Natural killer cell treated with Interleukin-12 subunit alpha and Interleukin-12 subunit beta and Interleukin-15 and Interleukin-18, amount 100 ng/mL, for 72 hours (primary cell): Measurements from ENCODE around the gene SMIM23. TPM values are rescaled to one million over a fixed set of nuclear protein-coding genes. Genes with fewer than 3 reads are reported as not detected.

Experiments
- ATAC-seq, 2 donors: fragments of 150-1000 bp; cut with Tn5 transposase in 1 of 2; sonication (Bioruptor Pico), chemical (Tn5 transposase) in 1 of 2; 2 replicates each; pipeline ENCODE4 v1.10.0; 2021
- DNase-seq: peaks from one replicate; pipeline ENCODE4 v3.0.0; 2022; ENCODE audit warnings: low spot score
- H3K27ac Mint-ChIP-seq, 2 donors: 1 replicate in 1 of 2; 2 replicates in 1 of 2; pipeline ENCODE4 v1.8.0; 2022; ENCODE audit warnings: mixed read lengths in 2 of 2, mild to moderate bottlenecking in 1 of 2, moderate library complexity in 1 of 2
- H3K27me3 Mint-ChIP-seq, 2 donors: 1 replicate in 1 of 2; 2 replicates in 1 of 2; pipeline ENCODE4 v1.8.0; 2022; ENCODE audit warnings: mixed read lengths in 2 of 2
- H3K36me3 Mint-ChIP-seq: one replicate; pipeline ENCODE4 v1.8.0; 2022; ENCODE audit warnings: mixed read lengths
- H3K4me1 Mint-ChIP-seq, 2 donors: 1 replicate in 1 of 2; 2 replicates in 1 of 2; pipeline ENCODE4 v1.8.0; 2022; ENCODE audit warnings: low read depth in 2 of 2, mixed read lengths in 2 of 2, mild to moderate bottlenecking in 1 of 2
- H3K4me3 Mint-ChIP-seq: one replicate; pipeline ENCODE4 v1.8.0; 2022; ENCODE audit warnings: mixed read lengths
- H3K9me3 Mint-ChIP-seq: 2 replicates; pipeline ENCODE4 v1.8.0; 2022; ENCODE audit warnings: mixed read lengths
- total RNA-seq, 2 donors: library from RNA; stranded (reverse); gene quantifications; one replicate each; pipeline ENCODE4 v1.2.3, GENCODE V29; 2022

Gene SMIM23
- total RNA-seq, 2 donors from 2014 or later: not detected

DNA sequence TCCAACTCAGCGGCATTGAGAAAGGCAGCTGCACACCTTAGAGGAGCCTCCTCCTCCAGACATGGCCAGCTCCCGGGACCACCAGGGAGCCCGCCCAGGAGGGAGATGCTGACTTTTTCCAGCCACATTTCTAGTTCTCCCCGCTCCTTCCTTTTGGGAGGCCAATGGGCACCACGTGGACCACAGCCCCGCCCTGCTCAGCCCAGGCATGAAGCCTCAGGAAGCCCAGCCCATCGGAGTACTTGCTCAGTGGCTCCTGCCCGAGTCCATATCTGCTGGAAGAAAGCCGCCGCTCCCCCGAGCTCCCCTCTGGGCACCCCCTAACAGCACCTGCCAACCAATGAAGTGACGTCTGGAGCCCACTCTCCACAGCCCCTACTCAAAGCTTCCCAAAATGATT lies 52.4 kb downstream of the SMIM23 start:
- no peak for ATAC-seq
- no peak overlapping the region for H3K4me3 Mint-ChIP-seq
- no peak overlapping the region for H3K27ac Mint-ChIP-seq
- no peak for DNase-seq
- H3K9me3 Mint-ChIP-seq: no peaks in the 10 kb centered on the region
- H3K27me3 Mint-ChIP-seq: no peaks in the 10 kb centered on the region
- H3K4me1 Mint-ChIP-seq: peaks cover 0 to 17% of the 10 kb centered on the region in 2 donors
- H3K36me3 Mint-ChIP-seq: no peaks in the 10 kb centered on the region

DNA sequence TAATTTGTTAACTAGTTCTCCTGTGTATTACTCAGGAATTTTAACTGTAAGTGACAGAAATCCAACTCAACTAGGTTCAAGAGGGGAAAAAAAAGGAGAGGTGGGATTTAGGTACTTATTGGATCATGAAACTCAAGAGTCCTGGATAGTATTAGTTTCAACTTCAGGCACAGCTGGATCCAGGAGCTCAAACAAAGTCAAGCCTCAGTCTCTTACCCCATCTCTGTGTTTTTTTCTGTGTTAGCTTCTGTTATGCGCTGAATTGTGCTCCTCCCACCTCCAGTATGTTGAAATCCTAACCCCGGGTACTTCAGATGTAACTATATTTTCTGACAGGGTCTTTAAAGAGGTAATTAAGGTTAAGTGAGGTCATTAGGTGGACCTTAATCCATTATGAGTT lies 53.5 kb downstream of the SMIM23 start:
- H3K4me1 Mint-ChIP-seq: peaks cover 0 to 17% of the 10 kb centered on the region in 2 donors
- ATAC-seq (no peak), DNase-seq (no peak)
- no peaks in the 10 kb centered on the region for H3K36me3 Mint-ChIP-seq
- no peaks in the 10 kb centered on the region for H3K27me3 Mint-ChIP-seq
- H3K4me3 Mint-ChIP-seq: no peak overlapping the region
- H3K27ac Mint-ChIP-seq: no peak overlapping the region
- no peaks in the 10 kb centered on the region for H3K9me3 Mint-ChIP-seq

DNA sequence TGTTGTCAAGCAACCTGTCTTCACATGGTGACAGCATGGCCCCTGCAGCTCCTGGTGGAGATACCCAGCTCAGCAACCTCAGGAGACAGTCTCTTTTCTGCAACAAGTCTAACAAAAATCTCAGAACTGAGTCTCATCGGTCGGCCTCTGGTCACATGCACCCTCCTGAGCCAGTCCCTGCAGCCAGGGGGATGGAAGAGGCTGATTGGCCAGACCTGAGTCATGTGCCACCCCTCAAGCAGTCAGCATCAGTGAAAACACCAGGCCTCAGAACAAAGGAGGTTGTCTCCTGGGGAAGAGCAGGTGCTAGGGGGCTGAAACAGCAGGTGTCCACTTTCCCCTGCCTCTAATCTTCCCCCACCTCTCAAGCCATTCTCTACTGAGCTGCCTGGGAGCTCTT lies 54.4 kb downstream of the SMIM23 start:
- ATAC-seq: peak; percentile 42 to 46

More for the DNA sequence above, 54.4 kb downstream of the SMIM23 start:
- no peak overlapping the region for H3K27ac Mint-ChIP-seq
- no peak overlapping the region for H3K4me3 Mint-ChIP-seq
- no peaks in the 10 kb centered on the region for H3K36me3 Mint-ChIP-seq
- no peaks in the 10 kb centered on the region for H3K9me3 Mint-ChIP-seq
- peaks cover 0 to 17% of the 10 kb centered on the region in 2 donors for H3K4me1 Mint-ChIP-seq
- DNase-seq: no peak
- H3K27me3 Mint-ChIP-seq: no peaks in the 10 kb centered on the region

Other genes starting within 250 kb of the SMIM23 start
- gene FBXW11, start 220.8 kb downstream of the SMIM23 start, total RNA-seq: 10 to 100 TPM; 47.3 to 54.8 TPM